Smooth muscle cell (in vitro differentiated cells): Measurements from ENCODE around the gene LRRC43. TPM values are rescaled to one million over a fixed set of nuclear protein-coding genes. Genes with fewer than 3 reads are reported as not detected.

Experiments
- DNase-seq: peaks from one replicate; lab custom pipeline; 2025; ENCODE audit not compliant: unreplicated experiment; lab: John Stamatoyannopoulos, UW
- H2AFZ ChIP-seq: fragments of 200-600 bp; sonication (generic); 2 replicates; pipeline ENCODE4 v1.6.0; 2016; ENCODE audit warnings: antibody characterized with exemption, low read depth, mild to moderate bottlenecking
- H3F3A ChIP-seq: fragments of 200-600 bp; sonication (generic); 2 replicates; pipeline ENCODE4 v1.6.0; 2017; ENCODE audit warnings: antibody characterized with exemption, low read depth
- H3K27ac ChIP-seq: fragments of 200-600 bp; sonication (generic); 2 replicates; pipeline ENCODE4 v1.5.1; 2016; ENCODE audit warnings: low read depth, mild to moderate bottlenecking
- H3K27me3 ChIP-seq: fragments of 200-600 bp; sonication (generic); 2 replicates; pipeline ENCODE4 v1.6.1; 2016; ENCODE audit warnings: low read depth, mild to moderate bottlenecking
- H3K36me3 ChIP-seq: fragments of 200-600 bp; sonication (generic); 2 replicates; pipeline ENCODE4 v1.5.1; 2016; ENCODE audit warnings: low read depth
- H3K4me1 ChIP-seq: fragments of 200-600 bp; sonication (generic); 2 replicates; pipeline ENCODE4 v1.5.1; 2016; ENCODE audit warnings: low read depth
- H3K4me2 ChIP-seq: fragments of 200-600 bp; sonication (generic); 2 replicates; pipeline ENCODE4 v1.6.0; 2016; ENCODE audit warnings: mild to moderate bottlenecking
- H3K4me3 ChIP-seq: fragments of 200-600 bp; sonication (generic); 2 replicates; pipeline ENCODE4 v1.5.1; 2016; ENCODE audit warnings: mild to moderate bottlenecking
- H3K79me2 ChIP-seq: fragments of 200-600 bp; sonication (generic); 2 replicates; pipeline ENCODE4 v1.6.0; 2016; ENCODE audit warnings: low read depth, mild to moderate bottlenecking
- H3K9ac ChIP-seq: fragments of 200-600 bp; sonication (generic); 2 replicates; pipeline ENCODE4 v1.6.0; 2016; ENCODE audit warnings: low read depth
- H3K9me3 ChIP-seq: fragments of 200-600 bp; sonication (generic); replicated peaks from 2 replicates; pipeline ENCODE4 v1.5.1; 2016; ENCODE audit warnings: low read depth
- H4K20me1 ChIP-seq: fragments of 200-600 bp; sonication (generic); 2 replicates; pipeline ENCODE4 v1.6.0; 2016; ENCODE audit warnings: low read depth
- WGBS: methylation state at CpG from one replicate; pipeline ENCODE4 v1.1.7; 2016; ENCODE audit warnings: low lambda C conversion rate; 5-methylcytosine and 5-hydroxymethylcytosine counted together
- polyA plus RNA-seq: library from polyadenylated mRNA; unstranded; fragments of >200 nt; fragmentation: Nextera tagmentation; extraction: Ambion mirVana; gene quantifications from 2 replicates; pipeline ENCODE4 v1.2.1, GENCODE V29; 2016
- total RNA-seq: library from RNA; depleted of rRNA; stranded (reverse); fragments of >200 nt; gene quantifications from 2 replicates; pipeline ENCODE4 v1.2.3, GENCODE V29; 2014
- TF ChIP-seq, protein P1 (sequence below): fragments of 200-600 bp; sonication (generic); IDR thresholded peaks from 2 replicates; pipeline ENCODE4 v1.5.1; 2017; ENCODE audit warnings: borderline replicate concordance, mild to moderate bottlenecking, antibody characterized with exemption; ENCODE audit not compliant: insufficient read depth, poor library complexity, severe bottlenecking

LRRC43 gene
- total and polyA plus RNA-seq, 2 experiments from 2014 or later: 0.38 TPM; not detected in 1

DNA sequence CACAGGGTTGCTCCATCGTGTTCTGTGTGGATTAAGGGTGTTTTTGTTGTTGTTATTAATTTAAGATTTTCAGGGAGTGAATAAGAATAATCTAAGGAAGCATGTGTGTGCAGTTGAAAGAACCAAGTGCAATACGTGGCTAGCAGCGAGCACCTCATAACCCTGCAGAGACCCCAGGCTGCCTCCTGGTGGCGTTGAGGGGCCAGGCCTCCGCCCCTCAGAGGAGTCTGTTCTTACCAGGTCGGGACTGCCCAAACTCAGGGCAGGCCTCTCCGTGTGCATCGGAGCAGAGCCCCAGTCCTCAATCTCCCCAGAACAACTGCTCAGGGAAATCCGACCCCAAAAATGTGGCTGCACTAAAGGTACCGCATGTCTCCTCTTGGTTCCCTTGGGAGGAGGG lies 45.7 kb upstream of the LRRC43 start:
- Histone ChIP-seq H3K4me1 (no peaks in the 10 kb centered on the region), H3K9me3 (no peaks in the 10 kb centered on the region), H3K9ac (no peak overlapping the region), H3K4me2 (no peak overlapping the region), H4K20me1 (no peaks in the 10 kb centered on the region), H3K36me3 (no peaks in the 10 kb centered on the region), H3K4me3 (no peak overlapping the region), H3K27ac (no peak overlapping the region), H3F3A (no peaks in the 10 kb centered on the region), H3K27me3 (no peaks in the 10 kb centered on the region), H3K79me2 (no peaks in the 10 kb centered on the region), H2AFZ (no peak overlapping the region)
- TF ChIP-seq, protein P1, sequence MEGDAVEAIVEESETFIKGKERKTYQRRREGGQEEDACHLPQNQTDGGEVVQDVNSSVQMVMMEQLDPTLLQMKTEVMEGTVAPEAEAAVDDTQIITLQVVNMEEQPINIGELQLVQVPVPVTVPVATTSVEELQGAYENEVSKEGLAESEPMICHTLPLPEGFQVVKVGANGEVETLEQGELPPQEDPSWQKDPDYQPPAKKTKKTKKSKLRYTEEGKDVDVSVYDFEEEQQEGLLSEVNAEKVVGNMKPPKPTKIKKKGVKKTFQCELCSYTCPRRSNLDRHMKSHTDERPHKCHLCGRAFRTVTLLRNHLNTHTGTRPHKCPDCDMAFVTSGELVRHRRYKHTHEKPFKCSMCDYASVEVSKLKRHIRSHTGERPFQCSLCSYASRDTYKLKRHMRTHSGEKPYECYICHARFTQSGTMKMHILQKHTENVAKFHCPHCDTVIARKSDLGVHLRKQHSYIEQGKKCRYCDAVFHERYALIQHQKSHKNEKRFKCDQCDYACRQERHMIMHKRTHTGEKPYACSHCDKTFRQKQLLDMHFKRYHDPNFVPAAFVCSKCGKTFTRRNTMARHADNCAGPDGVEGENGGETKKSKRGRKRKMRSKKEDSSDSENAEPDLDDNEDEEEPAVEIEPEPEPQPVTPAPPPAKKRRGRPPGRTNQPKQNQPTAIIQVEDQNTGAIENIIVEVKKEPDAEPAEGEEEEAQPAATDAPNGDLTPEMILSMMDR: no peak
- WGBS: 81% methylated on average over 10 of the region's 10 CpGs
- no peak for DNase-seq

DNA sequence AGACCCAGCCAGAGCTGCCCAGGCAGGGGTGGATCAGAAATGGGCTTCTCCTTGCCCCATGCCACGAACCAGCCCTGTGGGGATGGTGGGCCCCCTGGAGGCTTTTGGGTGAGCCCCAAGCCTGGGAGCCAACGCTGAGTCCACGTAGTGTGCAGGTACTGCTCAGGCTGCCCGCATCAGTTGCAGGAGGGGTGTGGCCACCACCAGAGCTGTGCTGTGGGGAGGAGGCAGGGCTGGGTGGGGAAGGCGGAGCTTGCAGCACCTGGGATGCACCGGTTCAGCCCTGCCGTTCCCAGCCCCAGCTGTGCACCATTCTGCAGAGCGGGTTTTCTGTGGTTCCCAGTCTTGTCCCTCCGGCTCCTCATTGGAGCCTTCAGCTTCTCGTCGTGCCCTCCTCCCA lies 45.2 kb upstream of the LRRC43 start:
- WGBS: 84% methylated on average over 11 of the region's 11 CpGs
- H4K20me1 ChIP-seq: no peaks in the 10 kb centered on the region
- no peaks in the 10 kb centered on the region for H3K4me1 ChIP-seq
- no peaks in the 10 kb centered on the region for H3K27me3 ChIP-seq
- no peaks in the 10 kb centered on the region for H3K9me3 ChIP-seq
- no peaks in the 10 kb centered on the region for H3K36me3 ChIP-seq
- TF ChIP-seq, protein P1: no peak
- no peaks in the 10 kb centered on the region for H3F3A ChIP-seq
- H3K4me3 ChIP-seq: no peak overlapping the region
- H2AFZ ChIP-seq: no peak overlapping the region
- H3K9ac ChIP-seq: no peak overlapping the region
- H3K79me2 ChIP-seq: no peaks in the 10 kb centered on the region
- no peak overlapping the region for H3K4me2 ChIP-seq
- no peak for DNase-seq
- H3K27ac ChIP-seq: no peak overlapping the region

DNA sequence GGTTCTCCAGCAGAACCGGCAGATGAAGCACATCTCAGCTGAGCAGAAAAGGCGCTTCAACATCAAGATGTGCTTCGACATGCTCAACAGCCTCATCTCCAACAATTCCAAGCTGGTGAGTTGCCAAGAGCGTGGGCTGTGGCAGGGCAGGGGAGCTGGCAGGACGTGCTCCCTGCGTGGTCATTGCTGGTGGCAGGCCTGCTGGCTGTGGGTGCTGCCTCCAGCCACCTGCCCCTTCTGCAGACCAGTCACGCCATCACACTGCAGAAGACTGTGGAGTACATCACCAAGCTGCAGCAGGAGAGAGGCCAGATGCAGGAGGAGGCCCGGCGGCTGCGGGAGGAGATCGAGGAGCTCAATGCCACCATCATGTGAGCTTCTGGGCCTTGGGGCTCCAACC lies 44.7 kb upstream of the LRRC43 start:
- H3K4me3 ChIP-seq: no peak overlapping the region
- H3K9me3 ChIP-seq: no peaks in the 10 kb centered on the region
- WGBS: 86% methylated on average over 11 of the region's 11 CpGs
- no peaks in the 10 kb centered on the region for H3K36me3 ChIP-seq
- TF ChIP-seq, protein P1: no peak
- H3K27me3 ChIP-seq: no peaks in the 10 kb centered on the region
- no peak overlapping the region for H3K4me2 ChIP-seq
- no peak overlapping the region for H2AFZ ChIP-seq
- H3K79me2 ChIP-seq: no peaks in the 10 kb centered on the region
- no peaks in the 10 kb centered on the region for H4K20me1 ChIP-seq
- H3K4me1 ChIP-seq: no peaks in the 10 kb centered on the region
- H3K27ac ChIP-seq: no peak overlapping the region
- no peak for DNase-seq
- H3F3A ChIP-seq: no peaks in the 10 kb centered on the region
- no peak overlapping the region for H3K9ac ChIP-seq

DNA sequence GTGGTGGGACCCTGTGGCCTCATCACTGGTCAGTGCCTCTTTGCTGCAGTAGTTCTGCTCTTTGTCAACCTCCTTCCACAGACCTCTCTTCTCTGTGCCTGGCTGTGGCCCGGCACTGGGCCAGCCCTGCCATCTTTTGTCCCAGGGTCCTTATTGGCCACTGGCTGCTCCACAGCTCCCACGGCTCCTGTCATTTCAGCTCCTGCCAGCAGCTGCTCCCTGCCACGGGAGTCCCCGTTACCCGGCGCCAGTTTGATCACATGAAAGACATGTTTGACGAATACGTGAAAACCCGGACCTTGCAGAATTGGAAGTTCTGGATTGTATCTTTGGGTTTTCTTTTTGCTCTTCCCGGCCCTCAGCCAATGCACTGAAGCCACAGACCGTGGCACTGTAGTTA lies 44.3 kb upstream of the LRRC43 start:
- Histone ChIP-seq H3K4me2 (no peak overlapping the region), H3K27me3 (no peaks in the 10 kb centered on the region), H2AFZ (no peak overlapping the region), H3F3A (no peaks in the 10 kb centered on the region), H4K20me1 (no peaks in the 10 kb centered on the region), H3K4me3 (no peak overlapping the region), H3K79me2 (no peaks in the 10 kb centered on the region), H3K4me1 (no peaks in the 10 kb centered on the region), H3K27ac (no peak overlapping the region), H3K36me3 (no peaks in the 10 kb centered on the region), H3K9ac (no peak overlapping the region), H3K9me3 (no peaks in the 10 kb centered on the region)
- DNase-seq: no peak
- WGBS: 98% methylated on average over 11 of the region's 11 CpGs
- TF ChIP-seq, protein P1: no peak
